Liver (tissue), 9 donors: ENCODE measurements around the gene DYNC1H1. TPM values are rescaled to one million over a fixed set of nuclear protein-coding genes. Genes with fewer than 3 reads are reported as not detected.

Experiments
- DNase-seq: peaks from one replicate; pipeline ENCODE4 v3.0.0-alpha.2; 2017; ENCODE audit warnings: low spot score
- H3K27ac ChIP-seq, 2 donors: one replicate each; pipeline ENCODE4 v1.7.0; 2013; ENCODE audit warnings: inconsistent platforms in 2 of 2, low read length in 2 of 2, control low read depth in 1 of 2, low read depth in 1 of 2, mild to moderate bottlenecking in 1 of 2
- H3K27me3 ChIP-seq, 4 donors: one replicate each; pipeline versions ENCODE4 v1.6.1 to v1.7.0; 2013; ENCODE audit warnings: low read length in 3 of 4, inconsistent platforms in 1 of 4, mild to moderate bottlenecking in 1 of 4, moderate library complexity in 1 of 4; ENCODE audit not compliant: control insufficient read depth in 4 of 4, insufficient read depth in 4 of 4
- H3K36me3 ChIP-seq, 4 donors: one replicate each; pipeline versions ENCODE4 v1.6.1 to v1.7.0; 2013; ENCODE audit warnings: low read length in 3 of 4, mild to moderate bottlenecking in 3 of 4, low read depth in 1 of 4, moderate library complexity in 1 of 4; ENCODE audit not compliant: control insufficient read depth in 4 of 4, insufficient read depth in 3 of 4
- H3K4me1 ChIP-seq, 4 donors: one replicate each; pipeline versions ENCODE4 v1.6.1 to v1.7.0; 2013; ENCODE audit warnings: low read length in 3 of 4, mild to moderate bottlenecking in 3 of 4, moderate library complexity in 1 of 4; ENCODE audit not compliant: control insufficient read depth in 4 of 4, insufficient read depth in 4 of 4
- H3K4me3 ChIP-seq, 3 donors: one replicate each; pipeline versions ENCODE4 v1.6.1 to v1.7.0; 2013; ENCODE audit warnings: low read length in 3 of 3, control low read depth in 1 of 3, low read depth in 1 of 3, mild to moderate bottlenecking in 1 of 3
- H3K9ac ChIP-seq, 2 donors: one replicate each; pipeline ENCODE4 v1.7.0; 2013; ENCODE audit warnings: low read length in 2 of 2, mild to moderate bottlenecking in 2 of 2, moderate library complexity in 2 of 2, control low read depth in 1 of 2, low read depth in 1 of 2
- H3K9me3 ChIP-seq, 4 donors: one replicate each; pipeline versions ENCODE4 v1.6.1 to v1.7.0; 2013; ENCODE audit warnings: low read length in 3 of 4; ENCODE audit not compliant: control insufficient read depth in 4 of 4
- ATF3 ChIP-seq: IDR thresholded peaks from 2 replicates; pipeline ENCODE4 v1.6.1; 2016; ENCODE audit warnings: antibody characterized with exemption
- EGR1 ChIP-seq, 2 donors: IDR thresholded peaks; 2 replicates each; pipeline ENCODE4 v1.6.1; 2016 to 2018; ENCODE audit warnings: antibody characterized with exemption in 2 of 2, low read depth in 2 of 2
- FOXA1 ChIP-seq: IDR thresholded peaks from 2 replicates; pipeline ENCODE4 v1.6.1; 2016; ENCODE audit warnings: antibody characterized with exemption
- FOXA2 ChIP-seq: IDR thresholded peaks from 2 replicates; pipeline ENCODE4 v1.6.1; 2016; ENCODE audit warnings: antibody characterized with exemption
- GABPA ChIP-seq, 2 donors: IDR thresholded peaks in 1 of 2; conservative IDR thresholded peaks in 1 of 2; 2 replicates each; pipeline ENCODE4 v1.6.1; 2016; ENCODE audit warnings: antibody characterized with exemption in 2 of 2, mild to moderate bottlenecking in 1 of 2, moderate library complexity in 1 of 2
- HNF4G ChIP-seq: IDR thresholded peaks from 2 replicates; pipeline ENCODE4 v1.6.1; 2016; ENCODE audit warnings: antibody characterized with exemption
- RAD21 ChIP-seq, 2 donors: IDR thresholded peaks; 2 replicates each; pipeline ENCODE4 v1.6.1; 2016; ENCODE audit warnings: antibody characterized with exemption in 2 of 2, mild to moderate bottlenecking in 2 of 2
- REST ChIP-seq: IDR thresholded peaks from 2 replicates; pipeline ENCODE4 v1.6.1; 2016; ENCODE audit warnings: antibody characterized with exemption, mild to moderate bottlenecking
- RXRA ChIP-seq, 2 donors: IDR thresholded peaks; 2 replicates each; pipeline ENCODE4 v1.6.1; 2017 to 2018; ENCODE audit warnings: antibody characterized with exemption in 2 of 2, mild to moderate bottlenecking in 1 of 2
- SP1 ChIP-seq: IDR thresholded peaks from 2 replicates; pipeline ENCODE4 v1.6.1; 2018; ENCODE audit warnings: antibody characterized with exemption, mild to moderate bottlenecking
- TAF1 ChIP-seq: conservative IDR thresholded peaks from 2 replicates; pipeline ENCODE4 v1.6.1; 2016; ENCODE audit warnings: antibody characterized with exemption, mild to moderate bottlenecking
- ZBTB33 ChIP-seq: IDR thresholded peaks from 2 replicates; pipeline ENCODE4 v1.6.1; 2016; ENCODE audit warnings: antibody characterized with exemption
- WGBS: extraction: QIAGEN DNeasy Blood & Tissue Kit; methylation state at CpG from one replicate; pipeline ENCODE4 v1.1.7; 2013; 5-methylcytosine and 5-hydroxymethylcytosine counted together
- polyA plus RNA-seq, 2 donors: library from polyadenylated mRNA; stranded (reverse) in 1 of 2; unstranded in 1 of 2; fragments of 200-250 nt in 1 of 2; fragments of >200 nt in 1 of 2; fragmentation: Nextera tagmentation in 1 of 2; extraction: Ambion mirVana in 1 of 2; gene quantifications; one replicate each; pipeline versions ENCODE4 v1.2.1 to v1.2.3, GENCODE V29; 2013 to 2015
- total RNA-seq, 2 donors: library from RNA; depleted of rRNA; stranded (reverse); fragments of >200 nt; gene quantifications; one replicate each; pipeline ENCODE4 v1.2.3, GENCODE V29; 2014
- TF ChIP-seq, protein P1 (sequence below): fragments of 150-350 bp; IDR thresholded peaks from 2 replicates; pipeline ENCODE4 v1.5.1; 2017; ENCODE audit warnings: improper control_type of control experiment, low read depth, low read length; ENCODE audit not compliant: missing input control
- donor health status: healthy.
- donor health status: healthy.
- donor health status: healthy.
- donor health status: healthy.
- donor health status: healthy.

The DYNC1H1 gene
- total RNA-seq (100 to 1,000 TPM; 112 to 201 TPM), polyA plus RNA-seq (10 to 100 TPM; 50.3 to 53.3 TPM)

GRCh38 chr14:101964297-101965180 is at the start of gene DYNC1H1:
Gene DYNC1H1, plus strand, starts transcription at chr14:101964573. Its CDS starts 119 bp downstream, at chr14:101964692.
- no peaks in the 10 kb centered on the region for H3K9me3 ChIP-seq
- peak within 1 kb of the TSS; percentile 91 to 98 (median 92) for H3K4me3 ChIP-seq
- peak within 1 kb of the TSS; percentile 69 to 96 for H3K9ac ChIP-seq
- TF ChIP-seq REST (peak; percentile 65), SP1 (peak; percentile 23)
- TF ChIP-seq, protein P1, sequence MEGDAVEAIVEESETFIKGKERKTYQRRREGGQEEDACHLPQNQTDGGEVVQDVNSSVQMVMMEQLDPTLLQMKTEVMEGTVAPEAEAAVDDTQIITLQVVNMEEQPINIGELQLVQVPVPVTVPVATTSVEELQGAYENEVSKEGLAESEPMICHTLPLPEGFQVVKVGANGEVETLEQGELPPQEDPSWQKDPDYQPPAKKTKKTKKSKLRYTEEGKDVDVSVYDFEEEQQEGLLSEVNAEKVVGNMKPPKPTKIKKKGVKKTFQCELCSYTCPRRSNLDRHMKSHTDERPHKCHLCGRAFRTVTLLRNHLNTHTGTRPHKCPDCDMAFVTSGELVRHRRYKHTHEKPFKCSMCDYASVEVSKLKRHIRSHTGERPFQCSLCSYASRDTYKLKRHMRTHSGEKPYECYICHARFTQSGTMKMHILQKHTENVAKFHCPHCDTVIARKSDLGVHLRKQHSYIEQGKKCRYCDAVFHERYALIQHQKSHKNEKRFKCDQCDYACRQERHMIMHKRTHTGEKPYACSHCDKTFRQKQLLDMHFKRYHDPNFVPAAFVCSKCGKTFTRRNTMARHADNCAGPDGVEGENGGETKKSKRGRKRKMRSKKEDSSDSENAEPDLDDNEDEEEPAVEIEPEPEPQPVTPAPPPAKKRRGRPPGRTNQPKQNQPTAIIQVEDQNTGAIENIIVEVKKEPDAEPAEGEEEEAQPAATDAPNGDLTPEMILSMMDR: no peak
- H3K36me3 ChIP-seq: no peaks in the 10 kb centered on the region
- peak; percentile 91 for DNase-seq
- H3K27ac ChIP-seq: peak within 1 kb of the TSS; percentile 93 to 94
- peaks cover 6 to 23% (median 16%) of the 10 kb centered on the region in 4 donors for H3K4me1 ChIP-seq
- WGBS: under 1% methylated on average over 115 of the region's 115 CpGs
- no peaks in the 10 kb centered on the region for H3K27me3 ChIP-seq

- H3K27ac ChIP-seq: no peak overlapping the region
- no peak overlapping the region for H3K9ac ChIP-seq
- H3K9me3 ChIP-seq: no peaks in the 10 kb centered on the region
- no peaks in the 10 kb centered on the region for H3K27me3 ChIP-seq
- 95% methylated on average over 23 of the region's 23 CpGs for WGBS
- H3K36me3 ChIP-seq: peaks cover 6 to 40% (median 21%) of the 10 kb centered on the region in 4 donors
- H3K4me3 ChIP-seq: no peak overlapping the region
- H3K4me1 ChIP-seq: no peaks in the 10 kb centered on the region
- DNase-seq: no peak
- TF ChIP-seq ATF3 (no peak), TAF1 (no peak), RXRA (IDR thresholded peaks at IDR 0.05) (no peak), RAD21 (IDR thresholded peaks at IDR 0.05) (no peak), REST (no peak), EGR1 (IDR thresholded peaks at IDR 0.05; ENCODE audit: low read depth in 2 of 2) (no peak), HNF4G (no peak), FOXA2 (no peak), GABPA (IDR thresholded peaks at IDR 0.05 in 1 of 2, conservative IDR thresholded peaks at IDR 0.05 in 1 of 2) (no peak), FOXA1 (no peak), ZBTB33 (no peak)
- TF ChIP-seq, protein P1: no peak
Measured at GRCh38 chr14:101915871-101916815, 48.2 kb upstream of the DYNC1H1 start.
